ENCODE data around the gene GXYLT1. TPM values are rescaled to one million over a fixed set of nuclear protein-coding genes. Genes with fewer than 3 reads are reported as not detected.
A peak's percentile ranks its signal among the peaks of the same experiment; 100 is the strongest.
"Not testable (repeated sequence)": the region's sequence is repeated elsewhere in the genome, so short reads cannot be mapped to it uniquely, and the experiment has no call there.

Gene GXYLT1
- 10 to 100 TPM; 14.7 to 25.3 (median 22.8) TPM for total RNA-seq

GRCh38 chr12:42144408-42145196 lies at the start of gene GXYLT1:
Gene GXYLT1, minus strand, starts transcription at chr12:42144874. Its CDS starts 228 bp downstream, at chr12:42144646.
- H3K27ac ChIP-seq = peak within 1 kb of the TSS; percentile 70 to 89 (median 80)
- DNase-seq (ENCODE audit: low spot score in 2 of 2) = peak; percentile 75 to 80
- peak within 1 kb of the TSS; percentile 33 to 69 (median 67) for H3K4me3 ChIP-seq
- 0 to 4% methylated on average over 28 to 56 of the region's 106 CpGs for WGBS, 2 donors
- H3K9me3 ChIP-seq = no peaks in the 10 kb centered on the region
- TF ChIP-seq, protein P1, sequence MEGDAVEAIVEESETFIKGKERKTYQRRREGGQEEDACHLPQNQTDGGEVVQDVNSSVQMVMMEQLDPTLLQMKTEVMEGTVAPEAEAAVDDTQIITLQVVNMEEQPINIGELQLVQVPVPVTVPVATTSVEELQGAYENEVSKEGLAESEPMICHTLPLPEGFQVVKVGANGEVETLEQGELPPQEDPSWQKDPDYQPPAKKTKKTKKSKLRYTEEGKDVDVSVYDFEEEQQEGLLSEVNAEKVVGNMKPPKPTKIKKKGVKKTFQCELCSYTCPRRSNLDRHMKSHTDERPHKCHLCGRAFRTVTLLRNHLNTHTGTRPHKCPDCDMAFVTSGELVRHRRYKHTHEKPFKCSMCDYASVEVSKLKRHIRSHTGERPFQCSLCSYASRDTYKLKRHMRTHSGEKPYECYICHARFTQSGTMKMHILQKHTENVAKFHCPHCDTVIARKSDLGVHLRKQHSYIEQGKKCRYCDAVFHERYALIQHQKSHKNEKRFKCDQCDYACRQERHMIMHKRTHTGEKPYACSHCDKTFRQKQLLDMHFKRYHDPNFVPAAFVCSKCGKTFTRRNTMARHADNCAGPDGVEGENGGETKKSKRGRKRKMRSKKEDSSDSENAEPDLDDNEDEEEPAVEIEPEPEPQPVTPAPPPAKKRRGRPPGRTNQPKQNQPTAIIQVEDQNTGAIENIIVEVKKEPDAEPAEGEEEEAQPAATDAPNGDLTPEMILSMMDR (IDR thresholded peaks at IDR 0.05) = peak in 2 of 5 experiments; percentile 11 to 21
- TF ChIP-seq POLR2A (IDR thresholded peaks at IDR 0.05) (peak; percentile 57 to 85), EP300 (IDR thresholded peaks at IDR 0.05) (peak in 1 of 2 donors; percentile 92)
- H3K4me1 ChIP-seq = peaks cover 0 to 26% (median 5%) of the 10 kb centered on the region in 4 donors
- no peaks in the 10 kb centered on the region for H3K27me3 ChIP-seq
- no peaks in the 10 kb centered on the region for H3K36me3 ChIP-seq

DNA sequence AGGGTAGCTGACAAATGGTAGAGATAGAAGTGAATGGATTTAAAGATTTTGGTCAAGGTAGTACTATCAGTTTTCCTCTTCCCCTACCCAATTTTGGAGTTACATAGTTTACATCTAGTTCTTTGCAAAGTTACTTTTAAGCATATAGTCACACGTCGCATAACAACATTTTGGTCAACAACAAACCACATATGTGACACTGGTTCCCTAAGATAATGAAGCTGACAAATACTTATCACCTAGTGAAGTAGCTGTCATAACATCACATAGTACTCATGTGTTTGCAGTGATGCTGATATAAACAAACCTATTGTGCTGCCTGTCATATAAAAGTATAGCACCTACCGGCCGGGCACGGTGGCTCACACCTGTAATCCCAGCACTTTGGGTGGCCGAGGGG lies 48.0 kb upstream of the GXYLT1 start:
- Histone ChIP-seq H3K27me3 (no peaks in the 10 kb centered on the region), H3K27ac (no peak overlapping the region), H3K4me1 (no peaks in the 10 kb centered on the region), H3K36me3 (peaks cover 0 to 27% (median 4%) of the 10 kb centered on the region in 3 donors), H3K4me3 (no peak overlapping the region), H3K9me3 (no peaks in the 10 kb centered on the region)
- TF ChIP-seq POLR2A (IDR thresholded peaks at IDR 0.05) (no peak), EP300 (IDR thresholded peaks at IDR 0.05) (no peak)
- TF ChIP-seq, protein P1 (IDR thresholded peaks at IDR 0.05) = no peak
- no peak for DNase-seq (ENCODE audit: low spot score in 2 of 2)
- WGBS, 2 donors = 96 to 97% methylated on average over 6 of the region's 6 CpGs

DNA sequence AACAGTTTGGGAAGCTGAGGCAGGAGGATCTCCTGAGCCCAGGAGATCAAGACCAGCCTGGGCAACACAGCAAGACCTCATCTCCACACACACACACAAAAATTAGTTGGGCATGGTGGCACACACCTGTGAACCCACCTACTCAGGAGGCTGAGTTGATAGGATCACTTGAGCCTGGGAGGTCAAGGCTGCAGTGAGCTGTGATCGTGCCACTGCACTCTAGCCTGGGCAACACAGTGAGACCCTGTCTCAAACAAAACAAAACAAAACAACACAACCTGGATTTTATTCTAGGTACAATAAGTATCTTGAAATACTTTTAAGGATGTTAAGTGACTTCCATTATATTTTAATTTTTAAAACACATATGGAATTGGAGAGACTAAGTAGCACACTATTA lies 47.6 kb upstream of the GXYLT1 start:
- Histone ChIP-seq H3K4me1 (no peaks in the 10 kb centered on the region), H3K9me3 (no peaks in the 10 kb centered on the region), H3K27me3 (no peaks in the 10 kb centered on the region), H3K27ac (no peak overlapping the region), H3K4me3 (no peak overlapping the region), H3K36me3 (peaks cover 0 to 24% (median 4%) of the 10 kb centered on the region in 3 donors)
- DNase-seq (ENCODE audit: low spot score in 2 of 2) = no peak
- no peak for TF ChIP-seq POLR2A (IDR thresholded peaks at IDR 0.05)
- TF ChIP-seq, protein P1 (IDR thresholded peaks at IDR 0.05) = no peak
- no peak for TF ChIP-seq EP300 (IDR thresholded peaks at IDR 0.05)
- WGBS, 2 donors = 96 to 100% methylated on average over 1 of the region's 1 CpG

DNA sequence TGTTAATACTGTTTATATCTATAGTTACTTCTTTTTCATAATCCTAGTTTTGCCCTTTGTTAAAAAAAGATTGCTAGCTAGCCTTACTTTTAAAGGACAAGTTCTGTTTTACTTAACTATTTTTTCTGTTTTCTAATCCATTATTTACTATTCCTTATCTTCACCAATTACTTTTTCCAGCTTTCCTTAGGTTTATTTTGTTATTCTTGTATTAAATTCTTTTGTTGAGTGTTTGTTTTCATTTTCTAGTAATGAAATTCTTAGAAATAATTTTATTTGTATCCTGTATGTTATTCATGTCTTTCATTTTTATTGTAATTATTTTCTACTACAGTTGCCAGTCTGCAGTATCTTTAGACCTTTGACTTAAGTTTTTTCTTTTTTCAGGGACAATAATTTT lies 45.7 kb upstream of the GXYLT1 start:
- TF ChIP-seq POLR2A (IDR thresholded peaks at IDR 0.05) (no peak), EP300 (IDR thresholded peaks at IDR 0.05) (no peak)
- TF ChIP-seq, protein P1 (IDR thresholded peaks at IDR 0.05) = no peak
- no peak for DNase-seq (ENCODE audit: low spot score in 2 of 2)
- H3K27me3 ChIP-seq = no peaks in the 10 kb centered on the region
- no peak overlapping the region for H3K27ac ChIP-seq
- no peak overlapping the region for H3K4me3 ChIP-seq
- H3K36me3 ChIP-seq = peaks cover 0 to 19% (median 4%) of the 10 kb centered on the region in 3 donors
- H3K4me1 ChIP-seq = no peaks in the 10 kb centered on the region
- no peaks in the 10 kb centered on the region for H3K9me3 ChIP-seq

- 90 to 95% methylated on average over 3 of the region's 3 CpGs for WGBS, 2 donors
- DNase-seq (ENCODE audit: low spot score in 2 of 2) = not testable (repeated sequence)
These were observed 43.6 kb upstream of the GXYLT1 start for GRCh38 chr12:42188275-42188674.

More at GRCh38 chr12:42188275-42188674, 43.6 kb upstream of the GXYLT1 start:
- not testable (repeated sequence) for H3K4me3 ChIP-seq, H3K27ac ChIP-seq, H3K9me3 ChIP-seq, H3K27me3 ChIP-seq, H3K4me1 ChIP-seq
- H3K36me3 ChIP-seq = peaks cover 0 to 13% (median under 1%) of the 10 kb centered on the region in 3 donors

All from tibial nerve (tissue), 4 donors.